Fibroblast of lung (primary cell): ENCODE measurements around the gene KCNK6. TPM values are rescaled to one million over a fixed set of nuclear protein-coding genes. Genes with fewer than 3 reads are reported as not detected.

Experiments
- DNase-seq, 2 donors: peaks; one replicate each; pipeline versions ENCODE4 v3.0.0 to v3.0.0-alpha.2; 2010; ENCODE audit warnings: low read depth in 2 of 2
- H2AFZ ChIP-seq: 2 replicates; pipeline ENCODE4 v1.5.1; 2012; ENCODE audit warnings: low read length, control low read depth, inconsistent platforms
- H3K27ac ChIP-seq: 2 replicates; pipeline ENCODE4 v1.5.1; 2011; ENCODE audit warnings: low read length, control low read depth; ENCODE audit not compliant: insufficient read depth
- H3K27me3 ChIP-seq: 2 replicates; pipeline ENCODE4 v1.5.1; 2011; ENCODE audit warnings: mild to moderate bottlenecking, low read length; ENCODE audit not compliant: control insufficient read depth, insufficient read depth
- H3K36me3 ChIP-seq: 2 replicates; pipeline ENCODE4 v1.5.1; 2011; ENCODE audit warnings: low read length; ENCODE audit not compliant: control insufficient read depth, insufficient read depth
- H3K4me1 ChIP-seq: 2 replicates; pipeline ENCODE4 v1.5.1; 2011; ENCODE audit warnings: low read length; ENCODE audit not compliant: control insufficient read depth, insufficient read depth; ENCODE audit errors: extremely low read depth
- H3K4me2 ChIP-seq: 2 replicates; pipeline ENCODE4 v1.5.1; 2011; ENCODE audit warnings: low read length, control low read depth; ENCODE audit not compliant: insufficient read depth; ENCODE audit errors: extremely low read depth
- H3K4me3 ChIP-seq, 4 experiments: fragments of 200-600 bp in 1 of 4; sonication (generic) in 1 of 4; replicated peaks in 1 of 4; 2 replicates each; pipeline ENCODE4 v1.5.1; 2011 to 2016; ENCODE audit warnings: low read length in 4 of 4, low read depth in 3 of 4, mild to moderate bottlenecking in 3 of 4, control low read depth in 2 of 4, inconsistent platforms in 1 of 4, mixed read lengths in 1 of 4; ENCODE audit not compliant: insufficient read depth in 1 of 4; ENCODE audit errors: control extremely low read depth in 1 of 4
- H3K79me2 ChIP-seq: 2 replicates; pipeline ENCODE4 v1.5.1; 2012; ENCODE audit warnings: mild to moderate bottlenecking, low read length, inconsistent platforms; ENCODE audit not compliant: control insufficient read depth, insufficient read depth
- H3K9ac ChIP-seq: 2 replicates; pipeline ENCODE4 v1.5.1; 2011; ENCODE audit warnings: mild to moderate bottlenecking, low read length, control low read depth; ENCODE audit not compliant: insufficient read depth
- H3K9me3 ChIP-seq: 2 replicates; pipeline ENCODE4 v1.5.1; 2012; ENCODE audit warnings: low read depth, low read length; ENCODE audit not compliant: control insufficient read depth, insufficient read depth
- H4K20me1 ChIP-seq: 2 replicates; pipeline ENCODE4 v1.5.1; 2011; ENCODE audit warnings: low read length; ENCODE audit not compliant: control insufficient read depth, insufficient read depth; ENCODE audit errors: extremely low read depth
- EZH2 ChIP-seq: IDR thresholded peaks from 2 replicates; pipeline ENCODE4 v1.5.1; 2012; ENCODE audit warnings: low read length, control low read depth, mild to moderate bottlenecking; ENCODE audit errors: missing control alignments
- polyA plus RNA-seq, 2 donors: library from polyadenylated mRNA; depleted of rRNA in 1 of 2; stranded (reverse) in 1 of 2; unstranded in 1 of 2; fragments of >200 nt; gene quantifications; 2 replicates each; pipeline ENCODE4 v1.2.1, GENCODE V29; 2011 to 2012; ENCODE audit warnings: missing spikeins in 1 of 2
- total RNA-seq: library from RNA; depleted of rRNA; stranded (reverse); fragments of >200 nt; gene quantifications from 2 replicates; pipeline ENCODE4 v1.2.1, GENCODE V29; 2014
- TF ChIP-seq, protein P1 (sequence below), 2 donors: IDR thresholded peaks in 1 of 2; conservative IDR thresholded peaks in 1 of 2; 1 replicate in 1 of 2; 2 replicates in 1 of 2; pipeline ENCODE4 v1.5.1; 2011 to 2012; ENCODE audit warnings: low read length in 2 of 2, control low read depth in 1 of 2, inconsistent platforms in 1 of 2, low read depth in 1 of 2, mild to moderate bottlenecking in 1 of 2

The KCNK6 gene
- total and polyA plus RNA-seq, 2 donors (not counting 1 experiment from before 2014, with no cell fraction given) = 3.0 to 48.1 TPM

DNA sequence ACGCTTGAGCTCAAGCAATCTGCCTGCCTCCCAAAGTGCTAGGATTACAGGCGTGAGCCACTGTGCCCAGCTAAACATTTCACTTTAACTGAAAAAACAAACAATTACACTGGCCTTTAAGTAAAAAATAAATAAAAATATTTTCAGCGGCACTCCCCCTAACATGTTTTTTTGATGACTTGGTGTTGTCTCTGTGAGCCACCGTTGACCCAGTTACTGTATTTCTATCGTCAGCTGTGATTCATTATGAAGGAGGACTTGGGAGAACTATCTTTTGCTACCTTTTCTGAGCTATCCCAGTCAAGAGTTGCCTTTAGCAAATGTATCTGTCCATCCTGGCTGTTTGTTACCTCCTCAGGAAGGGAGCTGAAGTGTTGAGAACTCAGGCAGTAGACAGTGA is 34.1 kb upstream of the KCNK6 start:
- TF ChIP-seq EZH2 = no peak
- TF ChIP-seq, protein P1, sequence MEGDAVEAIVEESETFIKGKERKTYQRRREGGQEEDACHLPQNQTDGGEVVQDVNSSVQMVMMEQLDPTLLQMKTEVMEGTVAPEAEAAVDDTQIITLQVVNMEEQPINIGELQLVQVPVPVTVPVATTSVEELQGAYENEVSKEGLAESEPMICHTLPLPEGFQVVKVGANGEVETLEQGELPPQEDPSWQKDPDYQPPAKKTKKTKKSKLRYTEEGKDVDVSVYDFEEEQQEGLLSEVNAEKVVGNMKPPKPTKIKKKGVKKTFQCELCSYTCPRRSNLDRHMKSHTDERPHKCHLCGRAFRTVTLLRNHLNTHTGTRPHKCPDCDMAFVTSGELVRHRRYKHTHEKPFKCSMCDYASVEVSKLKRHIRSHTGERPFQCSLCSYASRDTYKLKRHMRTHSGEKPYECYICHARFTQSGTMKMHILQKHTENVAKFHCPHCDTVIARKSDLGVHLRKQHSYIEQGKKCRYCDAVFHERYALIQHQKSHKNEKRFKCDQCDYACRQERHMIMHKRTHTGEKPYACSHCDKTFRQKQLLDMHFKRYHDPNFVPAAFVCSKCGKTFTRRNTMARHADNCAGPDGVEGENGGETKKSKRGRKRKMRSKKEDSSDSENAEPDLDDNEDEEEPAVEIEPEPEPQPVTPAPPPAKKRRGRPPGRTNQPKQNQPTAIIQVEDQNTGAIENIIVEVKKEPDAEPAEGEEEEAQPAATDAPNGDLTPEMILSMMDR (conservative IDR thresholded peaks at IDR 0.05 in 1 of 2, IDR thresholded peaks at IDR 0.05 in 1 of 2; ENCODE audit: low read depth in 1 of 2, low read length in 2 of 2) = no peak
- H3K4me3 ChIP-seq = no peak overlapping the region
- no peak overlapping the region for H3K4me2 ChIP-seq
- H2AFZ ChIP-seq = no peak overlapping the region
- H3K36me3 ChIP-seq = no peaks in the 10 kb centered on the region
- no peaks in the 10 kb centered on the region for H4K20me1 ChIP-seq
- DNase-seq = peak in 1 of 2 donors; percentile 21
- H3K27ac ChIP-seq = no peak overlapping the region
- peaks cover 4% of the 10 kb centered on the region for H3K4me1 ChIP-seq
- H3K9ac ChIP-seq = no peak overlapping the region
- no peaks in the 10 kb centered on the region for H3K27me3 ChIP-seq
- no peaks in the 10 kb centered on the region for H3K79me2 ChIP-seq
- H3K9me3 ChIP-seq = no peaks in the 10 kb centered on the region

DNA sequence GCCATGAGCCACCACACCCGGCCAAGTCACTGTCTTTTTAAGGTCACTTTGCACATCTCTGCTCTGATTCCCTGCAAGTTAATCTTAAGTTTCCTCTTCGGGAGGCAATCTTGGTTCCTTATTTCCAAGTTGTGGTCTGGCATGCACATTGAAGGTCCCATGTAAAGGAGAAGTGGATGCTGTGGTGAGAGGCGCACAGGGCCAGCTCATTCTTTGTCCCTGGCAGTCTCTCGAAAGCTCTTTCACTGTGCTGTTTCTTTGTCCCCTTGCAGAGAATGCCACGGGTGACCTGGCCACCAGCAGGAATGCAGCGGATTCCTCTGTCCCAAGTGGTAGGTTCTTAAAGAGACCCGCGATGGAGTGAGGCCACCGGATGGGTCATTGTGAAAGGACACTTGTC is 32.0 kb upstream of the KCNK6 start:
- H2AFZ ChIP-seq = no peak overlapping the region

DNA sequence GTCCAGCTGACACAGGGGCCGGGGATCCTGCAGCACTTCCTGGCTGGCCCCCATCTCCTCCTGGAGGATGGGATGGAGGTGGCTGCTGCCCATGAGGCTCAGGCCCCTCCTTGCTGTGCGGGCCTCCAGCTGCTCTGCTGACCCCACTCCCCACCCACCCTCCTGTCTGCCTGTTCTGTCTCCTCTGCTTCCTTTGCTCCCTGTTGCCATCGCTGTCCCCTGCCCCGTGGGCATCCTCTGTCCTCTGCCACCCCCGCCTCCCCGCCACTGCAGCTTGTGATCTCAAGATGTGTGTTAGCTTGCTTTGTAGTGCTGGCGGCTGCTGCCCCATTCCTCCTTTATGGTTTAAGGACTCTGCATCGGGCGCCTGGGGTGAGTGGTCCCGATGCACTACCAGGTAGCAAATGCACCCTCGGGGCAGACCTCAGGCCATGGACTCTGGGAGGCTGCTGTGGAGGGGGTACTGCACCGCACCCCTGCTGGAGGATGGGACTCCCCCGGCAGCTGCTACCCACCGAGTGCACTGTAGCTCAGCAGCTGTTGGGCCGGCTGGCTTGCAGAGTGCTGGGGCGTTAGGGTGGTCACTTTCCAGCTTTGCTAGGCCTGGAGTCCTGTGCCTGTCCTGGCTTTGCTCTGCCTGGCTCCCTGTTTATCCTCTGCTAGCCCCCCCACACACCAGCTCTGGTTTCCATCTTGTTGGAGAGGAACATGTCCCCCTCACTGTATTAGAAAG is 31.4 kb upstream of the KCNK6 start:
- Histone ChIP-seq H2AFZ (no peak overlapping the region), H3K27ac (no peak overlapping the region), H3K9ac (no peak overlapping the region), H3K4me1 (peaks cover 18% of the 10 kb centered on the region), H3K9me3 (no peaks in the 10 kb centered on the region), H3K36me3 (no peaks in the 10 kb centered on the region), H3K27me3 (no peaks in the 10 kb centered on the region), H4K20me1 (no peaks in the 10 kb centered on the region), H3K79me2 (no peaks in the 10 kb centered on the region), H3K4me3 (no peak overlapping the region), H3K4me2 (no peak overlapping the region)
- TF ChIP-seq EZH2 = no peak
- TF ChIP-seq, protein P1 (conservative IDR thresholded peaks at IDR 0.05 in 1 of 2, IDR thresholded peaks at IDR 0.05 in 1 of 2; ENCODE audit: low read depth in 1 of 2, low read length in 2 of 2) = no peak
- no peak for DNase-seq

More for the DNA sequence above, 32.0 kb upstream of the KCNK6 start:
- Histone ChIP-seq H3K27ac (no peak overlapping the region), H3K36me3 (no peaks in the 10 kb centered on the region), H3K79me2 (no peaks in the 10 kb centered on the region), H3K27me3 (no peaks in the 10 kb centered on the region), H3K9ac (no peak overlapping the region), H3K4me3 (no peak overlapping the region), H3K9me3 (no peaks in the 10 kb centered on the region), H4K20me1 (no peaks in the 10 kb centered on the region), H3K4me2 (no peak overlapping the region), H3K4me1 (peaks cover 18% of the 10 kb centered on the region)
- TF ChIP-seq, protein P1 (conservative IDR thresholded peaks at IDR 0.05 in 1 of 2, IDR thresholded peaks at IDR 0.05 in 1 of 2; ENCODE audit: low read depth in 1 of 2, low read length in 2 of 2) = no peak
- DNase-seq = no peak
